H9 (cell line): Measurements from ENCODE around the gene IDH1. TPM values are rescaled to one million over a fixed set of nuclear protein-coding genes. Genes with fewer than 3 reads are reported as not detected.

Source experiments
- DNase-seq: peaks from one replicate; pipeline ENCODE4 v3.0.0-alpha.2; 2017
- H2AFZ ChIP-seq: one replicate; pipeline ENCODE4 v1.6.1; 2013; ENCODE audit warnings: mild to moderate bottlenecking, low read length, control low read depth, moderate library complexity
- H2AK5ac ChIP-seq: 2 replicates; pipeline ENCODE4 v1.6.1; 2013; ENCODE audit warnings: low read length, control low read depth, mixed read lengths; ENCODE audit not compliant: insufficient read length
- H2BK120ac ChIP-seq: one replicate; pipeline ENCODE4 v1.6.1; 2013; ENCODE audit warnings: low read depth, mild to moderate bottlenecking, low read length, control low read depth, inconsistent platforms; ENCODE audit not compliant: poor library complexity, severe bottlenecking
- H2BK12ac ChIP-seq: 2 replicates; pipeline ENCODE4 v1.6.1; 2013; ENCODE audit warnings: low read length, control low read depth, mixed read lengths, low read depth; ENCODE audit not compliant: insufficient read length
- H2BK15ac ChIP-seq: 2 replicates; pipeline ENCODE4 v1.6.1; 2013; ENCODE audit warnings: low read depth, low read length, control low read depth
- H2BK20ac ChIP-seq: one replicate; pipeline ENCODE4 v1.6.1; 2013; ENCODE audit warnings: low read depth, mild to moderate bottlenecking, low read length, control low read depth, inconsistent platforms; ENCODE audit not compliant: poor library complexity, severe bottlenecking
- H2BK5ac ChIP-seq: 2 replicates; pipeline ENCODE4 v1.6.1; 2013; ENCODE audit warnings: low read length, control low read depth, mixed read lengths; ENCODE audit not compliant: insufficient read length
- H3K14ac ChIP-seq: 2 replicates; pipeline ENCODE4 v1.6.1; 2013; ENCODE audit warnings: low read length, control low read depth; ENCODE audit not compliant: insufficient read depth
- H3K18ac ChIP-seq: 2 replicates; pipeline ENCODE4 v1.6.1; 2013; ENCODE audit warnings: low read depth, mild to moderate bottlenecking, mixed read lengths, low read length, control low read depth; ENCODE audit not compliant: insufficient read length
- H3K23ac ChIP-seq: 2 replicates; pipeline ENCODE4 v1.6.1; 2013; ENCODE audit warnings: low read length, control low read depth, mixed read lengths, low read depth; ENCODE audit not compliant: insufficient read length
- H3K23me2 ChIP-seq: 2 replicates; pipeline ENCODE4 v1.6.1; 2013; ENCODE audit warnings: low read depth, mild to moderate bottlenecking, mixed read lengths, low read length, control low read depth; ENCODE audit not compliant: insufficient read length, poor library complexity, severe bottlenecking
- H3K27ac ChIP-seq: 2 replicates; pipeline ENCODE4 v1.5.1; 2013; ENCODE audit warnings: low read length, control low read depth, mixed read lengths, low read depth; ENCODE audit not compliant: insufficient read length
- H3K27me3 ChIP-seq: 2 replicates; pipeline ENCODE4 v1.6.1; 2013; ENCODE audit warnings: low read length, control low read depth, inconsistent platforms; ENCODE audit not compliant: insufficient read depth
- H3K4ac ChIP-seq: 2 replicates; pipeline ENCODE4 v1.6.1; 2013; ENCODE audit warnings: low read depth, mild to moderate bottlenecking, control low read depth, inconsistent platforms, low read length, moderate library complexity
- H3K4me1 ChIP-seq: 2 replicates; pipeline ENCODE4 v1.6.1; 2013; ENCODE audit warnings: low read length, control low read depth, inconsistent platforms; ENCODE audit not compliant: insufficient read depth
- H3K4me2 ChIP-seq: 2 replicates; pipeline ENCODE4 v1.6.1; 2013; ENCODE audit warnings: low read length, control low read depth, mixed read lengths; ENCODE audit not compliant: insufficient read length, insufficient read depth
- H3K56ac ChIP-seq: 2 replicates; pipeline ENCODE4 v1.6.1; 2013; ENCODE audit warnings: low read depth, mild to moderate bottlenecking, mixed read lengths, low read length, control low read depth; ENCODE audit not compliant: insufficient read length
- H3K79me1 ChIP-seq: 2 replicates; pipeline ENCODE4 v1.6.1; 2013; ENCODE audit warnings: low read depth, mild to moderate bottlenecking, moderate library complexity, low read length, control low read depth, inconsistent platforms; ENCODE audit not compliant: insufficient read depth, poor library complexity, severe bottlenecking
- H3K79me2 ChIP-seq: 2 replicates; pipeline ENCODE4 v1.6.1; 2013; ENCODE audit warnings: low read length, control low read depth, inconsistent platforms; ENCODE audit not compliant: insufficient read depth
- H3K9ac ChIP-seq: 2 replicates; pipeline ENCODE4 v1.6.1; 2013; ENCODE audit warnings: low read length, control low read depth, mixed read lengths; ENCODE audit not compliant: insufficient read length; ENCODE audit errors: extremely low read depth
- H3K9me3 ChIP-seq: one replicate; pipeline ENCODE4 v1.6.1; 2013; ENCODE audit warnings: low read depth, low read length, inconsistent platforms; ENCODE audit not compliant: control insufficient read depth
- H3T11ph ChIP-seq: one replicate; pipeline ENCODE4 v1.6.1; 2013; ENCODE audit warnings: mild to moderate bottlenecking, low read length, control low read depth, inconsistent platforms
- H4K20me1 ChIP-seq: one replicate; pipeline ENCODE4 v1.6.1; 2013; ENCODE audit not compliant: control insufficient read depth, insufficient read length, insufficient read depth
- H4K5ac ChIP-seq: 2 replicates; pipeline ENCODE4 v1.6.1; 2013; ENCODE audit warnings: low read depth, mild to moderate bottlenecking, mixed read lengths, low read length, control low read depth; ENCODE audit not compliant: insufficient read length
- H4K8ac ChIP-seq: replicated peaks from 2 replicates; pipeline ENCODE4 v1.6.1; 2013; ENCODE audit warnings: low read length, control low read depth, mixed read lengths, low read depth; ENCODE audit not compliant: insufficient read length
- H4K91ac ChIP-seq: 2 replicates; pipeline ENCODE4 v1.6.1; 2013; ENCODE audit warnings: low read depth, mild to moderate bottlenecking, moderate library complexity, mixed read lengths, low read length, control low read depth; ENCODE audit not compliant: insufficient read length
- H3K27ac Mint-ChIP-seq, 3 experiments: 2 replicates in 2 of 3; 3 replicates in 1 of 3; pipeline ENCODE4 v1.8.0; 2020 to 2021; ENCODE audit warnings: mixed read lengths in 3 of 3, mild to moderate bottlenecking in 1 of 3, moderate library complexity in 1 of 3
- H3K27me3 Mint-ChIP-seq: 2 replicates; pipeline ENCODE4 v1.8.0; 2021; ENCODE audit warnings: low read depth, mild to moderate bottlenecking, moderate library complexity, mixed read lengths
- H3K36me3 Mint-ChIP-seq, 3 experiments: 2 replicates in 2 of 3; 3 replicates in 1 of 3; pipeline ENCODE4 v1.8.0; 2020 to 2021; ENCODE audit warnings: low read depth in 3 of 3, mixed read lengths in 3 of 3; ENCODE audit not compliant: insufficient read depth in 1 of 3
- H3K4me1 Mint-ChIP-seq, 2 experiments: 2 replicates each; pipeline ENCODE4 v1.8.0; 2020; ENCODE audit warnings: mixed read lengths in 2 of 2
- H3K4me3 Mint-ChIP-seq, 2 experiments: 2 replicates in 1 of 2; 3 replicates in 1 of 2; pipeline ENCODE4 v1.8.0; 2020 to 2021; ENCODE audit warnings: mild to moderate bottlenecking in 2 of 2, mixed read lengths in 2 of 2, moderate library complexity in 1 of 2
- H3K9me3 Mint-ChIP-seq, 2 experiments: 2 replicates in 1 of 2; 3 replicates in 1 of 2; pipeline ENCODE4 v1.8.0; 2020; ENCODE audit warnings: mild to moderate bottlenecking in 2 of 2, mixed read lengths in 2 of 2, moderate library complexity in 1 of 2
- WGBS: extraction: QIAGEN DNeasy Blood & Tissue Kit; methylation state at CpG from one replicate; pipeline ENCODE4 v1.1.7; 2013; ENCODE audit warnings: missing lambda C conversion rate, low lambda C conversion rate, mixed read lengths; ENCODE audit not compliant: insufficient read length; ENCODE audit errors: extremely low coverage; 5-methylcytosine and 5-hydroxymethylcytosine counted together
- total RNA-seq: library from RNA; stranded (reverse); gene quantifications from 2 replicates; pipeline ENCODE4 v1.2.1, GENCODE V29; 2021
- TF ChIP-seq, protein P1 (sequence below): fragments of 200-600 bp; sonication (generic); conservative IDR thresholded peaks from 3 replicates; pipeline ENCODE4 v1.8.0; 2021; ENCODE audit warnings: antibody characterized with exemption, mild to moderate bottlenecking

The IDH1 gene
- total RNA-seq, 1 experiment from 2014 or later = 234 TPM

DNA sequence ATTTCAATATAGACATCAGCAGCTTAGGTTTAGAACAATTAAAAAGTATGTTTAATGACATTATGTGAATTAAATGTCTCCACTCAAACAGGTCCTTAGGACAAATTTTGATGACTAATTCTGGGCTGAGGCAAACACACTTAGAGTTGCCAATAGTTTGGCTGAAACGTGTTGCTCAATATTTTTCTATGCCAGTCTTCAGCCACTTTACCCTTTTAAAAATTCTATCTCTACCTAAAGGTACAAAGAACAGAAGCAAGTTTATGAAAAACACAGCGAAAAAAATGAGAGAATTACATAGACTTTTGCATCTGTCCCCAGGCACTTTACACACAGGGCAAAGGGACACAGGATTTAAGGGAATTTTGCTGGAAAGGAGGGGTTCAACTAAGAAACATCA is 4.5 kb downstream of the IDH1 start:
- Histone ChIP-seq H4K8ac (no peak overlapping the region), H3K9ac (no peak overlapping the region), H3K23ac (no peak overlapping the region), H4K20me1 (no peaks in the 10 kb centered on the region), H3T11ph (no peak overlapping the region), H2BK5ac (no peak overlapping the region), H3K56ac (no peak overlapping the region), H3K4me2 (no peak overlapping the region), H2AFZ (no peak overlapping the region), H3K4me1 (peaks cover 2% of the 10 kb centered on the region; the same call in 1 of the 2 replicates), H3K79me2 (peaks cover 11% of the 10 kb centered on the region; the same call in 1 of the 2 replicates), H3K79me1 (peaks cover 7% of the 10 kb centered on the region), H2BK120ac (no peak overlapping the region), H3K23me2 (peaks cover 6% of the 10 kb centered on the region), H2AK5ac (no peak overlapping the region), H3K27me3 (no peaks in the 10 kb centered on the region), H2BK20ac (no peak overlapping the region), H3K27ac (no peak overlapping the region), H4K5ac (no peak overlapping the region), H3K4ac (no peak overlapping the region), H3K9me3 (no peaks in the 10 kb centered on the region), H3K18ac (no peak overlapping the region), H3K14ac (no peak overlapping the region), H2BK15ac (no peak overlapping the region), H2BK12ac (no peak overlapping the region), H4K91ac (no peak overlapping the region)
- WGBS = no CpG with 5 or more reads among the region's 2 CpGs
- DNase-seq = no peak
- TF ChIP-seq, protein P1, sequence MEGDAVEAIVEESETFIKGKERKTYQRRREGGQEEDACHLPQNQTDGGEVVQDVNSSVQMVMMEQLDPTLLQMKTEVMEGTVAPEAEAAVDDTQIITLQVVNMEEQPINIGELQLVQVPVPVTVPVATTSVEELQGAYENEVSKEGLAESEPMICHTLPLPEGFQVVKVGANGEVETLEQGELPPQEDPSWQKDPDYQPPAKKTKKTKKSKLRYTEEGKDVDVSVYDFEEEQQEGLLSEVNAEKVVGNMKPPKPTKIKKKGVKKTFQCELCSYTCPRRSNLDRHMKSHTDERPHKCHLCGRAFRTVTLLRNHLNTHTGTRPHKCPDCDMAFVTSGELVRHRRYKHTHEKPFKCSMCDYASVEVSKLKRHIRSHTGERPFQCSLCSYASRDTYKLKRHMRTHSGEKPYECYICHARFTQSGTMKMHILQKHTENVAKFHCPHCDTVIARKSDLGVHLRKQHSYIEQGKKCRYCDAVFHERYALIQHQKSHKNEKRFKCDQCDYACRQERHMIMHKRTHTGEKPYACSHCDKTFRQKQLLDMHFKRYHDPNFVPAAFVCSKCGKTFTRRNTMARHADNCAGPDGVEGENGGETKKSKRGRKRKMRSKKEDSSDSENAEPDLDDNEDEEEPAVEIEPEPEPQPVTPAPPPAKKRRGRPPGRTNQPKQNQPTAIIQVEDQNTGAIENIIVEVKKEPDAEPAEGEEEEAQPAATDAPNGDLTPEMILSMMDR = no peak
- no peaks in the 10 kb centered on the region for H3K27me3 Mint-ChIP-seq
- peaks cover 34 to 40% of the 10 kb centered on the region in 2 experiments for H3K4me1 Mint-ChIP-seq
- peaks cover 62 to 84% (median 75%) of the 10 kb centered on the region in 3 experiments for H3K36me3 Mint-ChIP-seq
- peak overlapping the region; percentile 72 to 88 (median 81); a peak in 5 of 7 replicates for H3K27ac Mint-ChIP-seq
- H3K9me3 Mint-ChIP-seq = no peaks in the 10 kb centered on the region
- H3K4me3 Mint-ChIP-seq = no peak overlapping the region; a peak in 1 of 5 replicates
